ENCODE results near the gene GPR89B. TPM values are rescaled to one million over a fixed set of nuclear protein-coding genes. Genes with fewer than 3 reads are reported as not detected.
"Not testable (repeated sequence)": the region's sequence is repeated elsewhere in the genome, so short reads cannot be mapped to it uniquely, and the experiment has no call there.

GPR89B gene
- total RNA-seq, 2 donors from 2014 or later: 17.2 to 33.5 TPM

DNA sequence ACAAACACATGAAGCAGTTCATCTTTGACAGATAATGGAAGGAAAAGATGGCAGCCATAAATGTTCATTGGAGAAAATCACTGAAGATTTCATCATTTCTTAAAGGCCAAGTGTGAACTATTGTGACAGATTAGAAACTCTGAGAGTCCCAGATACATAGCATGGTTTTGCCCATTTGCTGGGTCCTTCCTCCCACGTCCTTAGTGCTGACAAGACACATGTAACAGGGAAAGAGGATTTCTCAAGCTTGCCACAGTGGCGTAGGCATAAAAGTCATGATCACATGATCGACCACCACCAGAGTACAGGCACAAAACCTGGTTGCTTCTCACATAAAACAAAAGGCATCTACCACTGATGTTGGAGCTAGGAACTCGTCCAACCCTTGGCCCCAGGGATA is 98.8 kb downstream of the GPR89B start:
- peak; percentile 57 to 92 for ATAC-seq
- H3K9me3 Mint-ChIP-seq, H3K27me3 Mint-ChIP-seq: not testable (repeated sequence)

DNA sequence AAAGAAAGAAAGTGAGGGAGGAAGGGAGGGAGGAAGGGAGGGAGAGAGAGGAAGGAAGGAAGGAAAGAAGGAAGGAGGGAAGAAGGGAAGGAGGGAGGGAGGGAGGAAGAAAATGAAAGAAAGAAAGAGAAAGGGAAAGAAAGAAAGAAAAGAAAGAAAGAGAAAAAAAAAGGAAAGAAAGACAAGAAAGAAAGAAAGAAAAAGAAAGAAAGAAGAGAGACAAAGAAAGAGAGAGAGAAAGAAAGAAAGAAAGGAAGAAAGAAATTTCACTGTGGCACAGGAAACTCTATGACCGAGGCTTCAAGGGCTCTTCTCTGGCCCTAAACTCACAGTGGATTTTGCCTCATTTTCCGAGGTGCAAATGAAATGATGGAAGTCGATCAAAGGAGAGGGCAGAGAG is 104.0 kb downstream of the GPR89B start:
- not testable (repeated sequence) for H3K36me3 Mint-ChIP-seq

More for the DNA sequence above, 98.8 kb downstream of the GPR89B start:
- not testable (repeated sequence) for H3K27ac Mint-ChIP-seq; H3K4me3 Mint-ChIP-seq; H3K36me3 Mint-ChIP-seq; DNase-seq (ENCODE audit: low spot score); H3K4me1 Mint-ChIP-seq (ENCODE audit: low read depth in 2 of 2)

DNA sequence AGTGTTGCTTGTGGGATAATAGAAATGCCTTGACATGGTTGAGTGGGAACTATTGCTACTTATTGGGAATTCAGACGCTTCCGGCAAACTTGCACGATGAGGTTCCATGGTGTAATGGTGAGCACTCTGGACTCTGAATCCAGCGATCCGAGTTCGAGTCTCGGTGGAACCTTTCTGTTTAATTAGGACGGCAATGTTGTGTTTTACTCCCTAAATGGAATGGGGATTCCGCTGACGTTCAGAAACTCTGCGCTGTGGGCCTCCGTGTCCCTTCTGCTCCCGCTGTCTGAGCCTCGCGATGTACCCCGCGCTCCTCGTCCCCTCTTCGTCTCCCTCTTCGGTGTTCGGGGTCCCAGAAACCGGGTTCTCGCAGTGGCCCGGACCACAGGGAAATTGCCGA is 104.5 kb downstream of the GPR89B start:
- H3K4me1 Mint-ChIP-seq (ENCODE audit: low read depth in 2 of 2); H3K9me3 Mint-ChIP-seq; H3K4me3 Mint-ChIP-seq; DNase-seq (ENCODE audit: low spot score); H3K36me3 Mint-ChIP-seq; H3K27ac Mint-ChIP-seq: not testable (repeated sequence)
- H3K27me3 Mint-ChIP-seq: peaks cover 6 to 11% of the 10 kb centered on the region in 2 donors
- ATAC-seq: peak in 1 of 2 donors; percentile 38

More for the DNA sequence above, 104.0 kb downstream of the GPR89B start:
- not testable (repeated sequence) for DNase-seq (ENCODE audit: low spot score); H3K9me3 Mint-ChIP-seq; ATAC-seq; H3K27ac Mint-ChIP-seq; H3K4me1 Mint-ChIP-seq (ENCODE audit: low read depth in 2 of 2)
- Mint-ChIP-seq H3K27me3 (peaks cover 6 to 11% of the 10 kb centered on the region in 2 donors), H3K4me3 (peak overlapping the region; percentile 24)

DNA sequence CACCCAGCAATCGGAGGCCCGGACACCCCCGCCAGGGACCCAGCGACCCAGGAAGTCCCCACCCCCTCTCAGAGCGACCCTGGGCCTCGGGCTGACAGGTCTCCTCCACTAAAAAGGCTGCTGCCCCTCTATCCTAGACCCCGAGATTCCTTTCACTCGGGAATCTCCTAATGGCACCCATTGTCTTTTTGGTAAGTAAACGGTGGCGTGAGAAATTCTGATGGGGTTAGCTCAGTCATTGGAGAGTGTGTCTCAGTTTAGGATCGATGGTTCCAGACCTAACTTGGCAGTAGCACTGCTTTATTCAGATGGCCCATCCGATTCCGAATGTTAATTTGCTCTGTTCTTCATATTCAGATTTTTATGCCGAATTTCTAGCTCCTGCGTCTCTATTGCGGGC is 104.9 kb downstream of the GPR89B start:
- not testable (repeated sequence) for H3K4me3 Mint-ChIP-seq; DNase-seq (ENCODE audit: low spot score); H3K9me3 Mint-ChIP-seq; ATAC-seq; H3K27ac Mint-ChIP-seq; H3K4me1 Mint-ChIP-seq (ENCODE audit: low read depth in 2 of 2); H3K36me3 Mint-ChIP-seq
- peaks cover 6 to 11% of the 10 kb centered on the region in 2 donors for H3K27me3 Mint-ChIP-seq

DNA sequence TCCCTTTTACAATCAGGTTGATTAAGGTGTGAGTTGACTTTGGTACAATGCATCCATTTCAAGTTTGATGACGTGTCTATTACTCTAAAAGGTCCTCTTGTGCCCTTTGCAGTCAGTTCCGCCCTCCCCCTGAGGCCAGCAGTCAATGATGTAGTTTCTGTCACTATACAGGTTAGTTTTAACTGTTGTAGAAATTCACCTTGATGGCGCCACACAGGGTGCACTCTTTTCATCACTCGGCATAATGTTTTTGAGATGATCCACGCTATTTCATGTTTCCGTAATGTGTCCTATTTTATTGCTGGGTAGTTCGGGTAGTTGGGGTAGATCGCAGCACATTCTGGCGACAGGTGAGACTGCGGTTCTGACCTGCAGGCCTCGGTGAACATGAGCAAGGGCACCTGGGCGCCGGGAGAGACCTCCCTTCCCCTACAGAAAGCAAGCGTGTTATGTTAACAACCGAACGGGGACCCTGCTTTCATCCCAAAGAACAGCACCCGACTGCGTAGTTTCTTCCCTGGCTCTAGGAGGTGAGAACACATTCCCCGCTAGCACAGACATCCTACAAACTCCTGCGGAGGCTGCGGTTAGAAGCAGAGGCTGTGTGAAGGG is 109.7 kb downstream of the GPR89B start:
- H3K27ac Mint-ChIP-seq: peak overlapping the region; percentile 85 to 87
- peak in 1 of 2 donors; percentile 43 for ATAC-seq
- not testable (repeated sequence) for H3K9me3 Mint-ChIP-seq; DNase-seq (ENCODE audit: low spot score); H3K36me3 Mint-ChIP-seq; H3K27me3 Mint-ChIP-seq; H3K4me1 Mint-ChIP-seq (ENCODE audit: low read depth in 2 of 2)
- peak overlapping the region; percentile 82 for H3K4me3 Mint-ChIP-seq

DNA sequence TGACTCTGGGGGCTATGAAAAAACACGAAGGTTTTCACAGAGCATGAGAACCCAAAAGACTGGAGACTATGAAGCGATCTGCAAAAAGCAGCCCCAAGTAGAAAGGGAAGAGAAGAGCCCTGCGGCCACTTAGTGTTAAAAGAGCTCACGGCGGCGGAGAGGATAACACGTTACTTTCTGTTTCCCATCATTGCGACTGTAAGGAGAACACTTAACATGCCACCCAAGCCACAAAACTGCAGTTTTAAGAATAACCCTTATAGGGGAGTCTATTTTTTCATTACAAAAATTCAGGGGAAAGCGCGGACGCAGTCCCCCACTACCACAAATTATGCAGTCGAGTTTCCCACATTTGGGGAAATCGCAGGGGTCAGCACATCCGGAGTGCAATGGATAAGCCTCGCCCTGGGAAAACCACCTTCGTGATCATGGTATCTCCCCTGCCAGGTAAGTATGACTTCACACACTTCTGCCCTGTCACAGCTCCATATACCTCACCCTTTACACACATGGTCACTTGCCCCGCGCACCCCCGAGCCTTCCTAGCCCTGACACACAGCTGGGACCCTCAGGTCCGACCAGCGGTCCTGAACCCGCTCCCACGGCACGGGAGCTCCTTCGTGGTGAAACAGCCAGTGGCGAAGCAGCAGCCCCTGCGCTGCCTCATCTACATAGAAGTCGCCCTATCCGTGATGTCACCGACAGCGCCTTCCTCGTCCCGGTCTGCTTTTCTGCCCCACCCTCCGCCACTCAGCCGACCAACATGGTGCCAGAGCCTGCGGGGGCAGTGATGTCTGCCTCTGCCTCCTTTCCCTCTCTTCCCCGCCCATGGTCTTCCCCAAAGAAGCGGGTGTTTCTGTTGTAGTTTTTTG is 110.5 kb downstream of the GPR89B start:
- peak overlapping the region; percentile 82 for H3K4me3 Mint-ChIP-seq
- not testable (repeated sequence) for H3K4me1 Mint-ChIP-seq (ENCODE audit: low read depth in 2 of 2); H3K36me3 Mint-ChIP-seq; H3K27me3 Mint-ChIP-seq; H3K9me3 Mint-ChIP-seq
- H3K27ac Mint-ChIP-seq: peak overlapping the region; percentile 85 to 87
- DNase-seq (ENCODE audit: low spot score): peak; percentile 71
- peak; percentile 89 to 91 for ATAC-seq

Other genes starting within 250 kb of the GPR89B start
- not detected for gene GJA5, start 167.8 kb upstream of the GPR89B start, total RNA-seq
- not detected for gene GJA8, start 25.6 kb upstream of the GPR89B start, total RNA-seq
- gene NBPF11, start 223.9 kb downstream of the GPR89B start, total RNA-seq: 10 to 100 TPM; 10.0 to 14.1 TPM

Data from natural killer cell treated with Interleukin-12 subunit alpha and Interleukin-12 subunit beta and Interleukin-15 and Interleukin-18, amount 100 ng/mL, for 72 hours (primary cell).